Right ventricle myocardium superior (tissue), 1 donor: ENCODE data around the gene NECAB3. TPM values are rescaled to one million over a fixed set of nuclear protein-coding genes. Genes with fewer than 3 reads are reported as not detected.

ENCODE experiments used
- ATAC-seq: fragments of 200-7000 bp; cut with Tn5 transposase; one replicate; pipeline ENCODE4 v1.9.1; 2020; ENCODE audit warnings: mild to moderate bottlenecking; ENCODE audit not compliant: poor library complexity
- DNase-seq: peaks from one replicate; pipeline ENCODE4 v3.0.0-alpha.2; 2020
- intact Hi-C: fragments of 100-400 bp; cut with DNase I; formaldehyde crosslinking; loops from one replicate; pipeline ENCODE4 v1.11.2; 2022
- long read RNA-seq: library from polyadenylated mRNA; unstranded; transcript quantifications from one replicate; pipeline ENCODE4 v2.0.0, GENCODE V29; 2021
- total RNA-seq: library from RNA; stranded (reverse); fragmentation: NEBNext Ultra II Directional; extraction: Animal tissue kit (Norgen Biotek cat#: 25700); gene quantifications from one replicate; pipeline ENCODE4 v1.2.1, GENCODE V29; 2021
- donor health status: DM: no; HTN: yes; CAD: no; lungs with severe emphysema.

The NECAB3 gene, protein sequence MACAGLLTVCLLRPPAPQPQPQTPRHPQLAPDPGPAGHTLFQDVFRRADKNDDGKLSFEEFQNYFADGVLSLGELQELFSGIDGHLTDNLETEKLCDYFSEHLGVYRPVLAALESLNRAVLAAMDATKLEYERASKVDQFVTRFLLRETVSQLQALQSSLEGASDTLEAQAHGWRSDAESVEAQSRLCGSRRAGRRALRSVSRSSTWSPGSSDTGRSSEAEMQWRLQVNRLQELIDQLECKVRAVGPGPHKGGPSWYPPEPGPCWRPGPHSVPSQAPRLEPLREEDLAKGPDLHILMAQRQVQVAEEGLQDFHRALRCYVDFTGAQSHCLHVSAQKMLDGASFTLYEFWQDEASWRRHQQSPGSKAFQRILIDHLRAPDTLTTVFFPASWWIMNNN
- total RNA-seq = 69.4 TPM
- long read RNA-seq, transcript NECAB3-202 (13 exons, 1,942 nt) = major isoform, 64 of 140 reads
- long read RNA-seq, transcript NECAB3-201 (12 exons, 1,989 nt) = minor isoform, 26 of 140 reads
- long read RNA-seq, partial matches to known transcripts = 12 of 140 reads
- long read RNA-seq, other reads (novel, unspliced or antisense) = 38 of 140 reads

DNA sequence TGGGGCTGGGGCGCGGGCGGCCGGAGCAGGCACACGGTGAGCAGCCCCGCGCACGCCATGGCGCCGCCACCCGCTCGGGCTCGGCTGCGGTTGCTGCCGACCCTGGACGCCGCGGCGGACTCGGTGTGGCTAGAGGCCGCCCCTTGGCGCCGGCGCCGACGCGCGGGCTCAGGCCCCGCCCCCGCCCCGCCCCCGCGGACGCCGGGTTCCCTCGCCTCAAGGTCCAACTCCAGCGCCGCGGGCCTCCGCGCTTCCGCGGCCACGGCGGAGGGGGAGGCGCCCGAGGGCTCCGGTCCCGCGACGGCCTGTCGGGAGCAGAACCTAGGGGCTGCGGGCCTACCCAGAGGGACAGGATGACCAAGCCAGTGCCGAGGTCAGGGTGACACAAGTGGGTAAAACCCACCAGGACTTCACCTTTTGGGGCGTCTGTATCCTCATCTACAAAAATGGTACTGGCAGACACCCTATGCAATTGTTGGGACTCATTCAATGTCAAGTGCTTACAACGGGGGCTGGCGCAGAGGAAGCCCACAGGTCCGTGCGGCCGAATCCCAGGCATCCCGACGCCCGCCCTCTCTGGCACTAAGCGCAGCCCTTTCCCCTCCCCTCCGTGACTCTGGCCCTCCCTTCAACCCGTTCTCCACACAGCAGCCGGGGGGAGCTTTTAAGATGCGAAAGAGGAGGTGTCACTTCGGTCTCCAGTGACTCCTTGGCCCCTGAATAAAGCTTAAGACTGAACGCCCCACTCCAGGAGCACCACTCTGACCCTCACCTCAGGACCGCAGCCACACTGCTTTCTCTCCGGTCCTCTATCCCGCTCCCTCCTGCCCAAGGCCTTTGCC, at the start of gene NECAB3:
Gene NECAB3, minus strand, starts transcription at position 135 of the 842 bp plus-strand sequence. Its CDS starts 76 bp downstream, at position 59.
- DNase-seq (peak; percentile 92), ATAC-seq (peak; percentile 88)
- intact Hi-C loops = no loop called here

DNA sequence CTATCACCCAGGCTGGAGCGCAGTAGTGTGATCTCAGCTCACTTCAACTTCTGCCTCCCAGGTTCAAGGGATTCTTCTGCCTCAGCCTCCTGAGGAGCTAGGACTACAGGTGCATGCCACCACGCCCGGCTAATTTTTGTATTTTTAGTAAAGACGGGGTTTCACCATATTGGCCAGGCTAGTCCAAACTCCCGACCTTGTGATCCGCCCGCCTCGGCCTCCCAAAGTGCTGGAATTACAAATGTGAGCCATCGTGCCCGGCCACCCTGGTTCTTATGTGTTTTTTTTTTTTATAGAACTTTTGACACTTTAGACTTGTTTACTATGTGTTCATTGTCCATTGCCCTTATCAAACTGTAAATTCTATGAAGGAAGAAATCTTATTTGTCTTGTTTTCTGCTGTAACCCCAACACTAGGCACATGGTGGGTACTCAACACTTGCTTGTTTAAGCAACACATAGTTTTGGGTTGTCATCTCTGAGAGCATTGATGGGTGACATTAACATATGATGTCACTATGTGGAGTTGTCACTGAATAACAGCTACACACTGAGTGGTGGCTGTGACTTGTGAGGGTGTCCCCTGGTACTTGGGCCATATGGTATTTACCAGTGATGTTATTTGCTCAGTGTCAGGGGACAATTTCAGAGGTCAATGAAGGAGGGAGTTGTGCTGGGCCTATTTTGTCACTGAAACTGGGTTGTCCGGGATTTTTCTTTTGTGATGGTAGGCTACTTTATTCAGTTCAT, 47.3 kb upstream of the NECAB3 start:
- DNase-seq (peak; percentile 29), ATAC-seq (no peak)
- intact Hi-C loops = no loop called here

DNA sequence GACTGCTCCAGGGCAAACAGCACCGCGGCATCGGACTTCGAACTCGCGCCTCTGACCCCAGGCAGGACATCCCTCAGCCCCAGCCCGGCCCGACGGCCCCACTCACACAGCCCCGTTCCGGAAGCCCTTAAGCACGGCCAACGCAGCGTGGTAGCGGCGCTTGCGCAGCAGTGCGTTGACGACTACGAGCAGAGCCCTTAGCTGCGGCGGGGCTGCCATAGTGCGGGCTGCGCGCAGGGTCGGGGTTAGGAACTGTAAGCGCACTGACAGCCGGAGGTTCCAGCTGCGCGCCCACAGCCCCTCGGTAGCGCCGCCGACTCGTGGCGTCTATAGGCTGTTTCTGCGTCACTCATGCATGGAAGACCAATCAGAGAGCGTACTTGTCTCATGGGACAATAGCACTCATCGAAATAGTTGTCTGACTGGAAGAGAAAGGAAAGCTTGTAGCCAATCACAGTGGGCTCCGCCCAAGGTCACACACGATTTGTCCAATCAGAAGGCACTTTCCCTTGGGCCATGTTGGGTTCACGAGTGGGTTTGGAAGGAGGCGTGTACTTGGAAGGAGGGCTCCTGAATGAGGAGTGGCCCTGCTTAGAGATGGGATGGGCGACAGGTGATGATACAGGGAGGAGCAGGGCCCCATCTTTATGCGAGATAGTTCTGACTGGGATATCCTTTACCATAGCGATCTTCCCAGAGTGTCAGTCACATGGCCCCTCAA, 45.9 kb upstream of the NECAB3 start, which contains the start of gene PXMP4:
Gene PXMP4, minus strand, starts transcription at position 322 of the 721 bp plus-strand sequence. Its CDS starts 103 bp downstream, at position 219.
- intact Hi-C loops = no loop called here
- DNase-seq (peak; percentile 92), ATAC-seq (peak; percentile 99)

- no peak for DNase-seq
- ATAC-seq = no peak
- intact Hi-C loops = no loop called here
These were observed 45.2 kb upstream of the NECAB3 start for GRCh38 chr20:33719277-33719988.

- ATAC-seq (no peak), DNase-seq (no peak)
- intact Hi-C loops = no loop called here
These were observed 42.3 kb upstream of the NECAB3 start for GRCh38 chr20:33716498-33716897.

DNA sequence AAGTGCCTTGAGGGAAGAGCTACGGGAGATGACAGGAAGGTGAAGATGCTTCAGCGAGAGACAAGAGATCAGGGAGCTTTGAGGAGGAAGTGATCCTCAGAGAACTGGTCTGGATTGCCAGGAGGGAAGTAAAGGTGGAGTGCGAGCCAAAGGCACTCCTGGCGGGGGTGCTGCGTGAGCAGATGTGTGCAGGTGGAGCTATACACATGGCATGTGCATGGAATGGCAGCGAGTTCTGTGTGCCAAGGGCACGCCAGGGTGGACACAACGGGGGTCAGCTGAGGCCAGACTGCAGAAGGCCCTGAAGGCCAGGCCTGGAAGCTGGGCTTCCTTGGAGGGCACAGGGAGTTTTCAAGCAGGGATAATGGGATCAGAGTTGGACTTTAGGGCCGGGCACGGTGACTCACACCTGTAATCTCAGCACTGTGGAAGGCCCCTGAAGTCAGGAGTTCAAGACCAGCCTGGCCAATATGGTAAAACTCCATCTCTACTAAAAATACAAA, 39.7 kb upstream of the NECAB3 start:
- intact Hi-C loops = no loop called here
- no peak for ATAC-seq
- no peak for DNase-seq

GRCh38 chr20:33711446-33711738, 37.2 kb upstream of the NECAB3 start:
- intact Hi-C loops = no loop called here
- no peak for ATAC-seq
- peak; percentile 0 for DNase-seq

DNA sequence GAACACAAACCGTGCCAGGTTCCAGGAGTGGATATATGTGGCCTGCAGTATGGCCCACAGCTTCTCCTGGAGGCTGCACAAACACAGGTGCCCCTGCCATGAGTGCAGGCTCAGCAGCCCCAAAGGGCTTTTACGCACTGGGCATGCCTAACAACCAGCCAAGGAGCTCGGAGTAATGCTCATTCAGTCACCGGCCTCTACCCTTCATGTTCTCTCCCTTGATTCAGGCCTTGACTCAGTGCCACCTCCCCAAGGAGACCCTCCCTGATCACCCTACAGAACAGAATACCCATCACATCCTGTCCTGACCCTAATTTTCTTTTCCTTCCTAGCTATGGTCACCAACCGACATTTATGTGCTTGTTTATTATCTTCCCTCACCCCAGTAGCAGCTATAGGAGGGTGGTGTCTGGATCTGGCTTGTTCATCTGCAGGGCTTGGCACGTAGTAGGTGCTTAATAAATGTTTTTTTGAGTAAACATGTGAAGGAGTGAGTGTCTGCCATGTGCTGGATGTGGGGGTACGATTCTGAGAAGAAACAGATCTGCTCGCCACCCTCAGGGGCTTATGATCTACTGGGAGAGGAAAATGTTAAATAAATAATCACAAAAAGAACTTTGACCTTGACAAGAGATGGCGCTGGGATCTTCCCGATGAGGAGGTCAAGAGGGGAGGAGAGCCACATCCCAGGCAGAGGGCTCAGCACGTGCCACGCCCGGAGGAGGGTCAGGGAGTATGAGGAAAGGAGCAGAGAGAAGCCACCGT, 36.6 kb upstream of the NECAB3 start:
- no peak for ATAC-seq
- intact Hi-C loops = no loop called here
- no peak for DNase-seq

GRCh38 chr20:33709905-33710541, 35.8 kb upstream of the NECAB3 start:
- DNase-seq (no peak), ATAC-seq (no peak)
- intact Hi-C loops = no loop called here

- no peak for DNase-seq
- intact Hi-C loops = no loop called here
- no peak for ATAC-seq
These were observed 35.2 kb upstream of the NECAB3 start for GRCh38 chr20:33709398-33709797.

- intact Hi-C loops = no loop called here
- no peak for DNase-seq
- no peak for ATAC-seq
These were observed 33.4 kb upstream of the NECAB3 start for GRCh38 chr20:33707668-33708067.

DNA sequence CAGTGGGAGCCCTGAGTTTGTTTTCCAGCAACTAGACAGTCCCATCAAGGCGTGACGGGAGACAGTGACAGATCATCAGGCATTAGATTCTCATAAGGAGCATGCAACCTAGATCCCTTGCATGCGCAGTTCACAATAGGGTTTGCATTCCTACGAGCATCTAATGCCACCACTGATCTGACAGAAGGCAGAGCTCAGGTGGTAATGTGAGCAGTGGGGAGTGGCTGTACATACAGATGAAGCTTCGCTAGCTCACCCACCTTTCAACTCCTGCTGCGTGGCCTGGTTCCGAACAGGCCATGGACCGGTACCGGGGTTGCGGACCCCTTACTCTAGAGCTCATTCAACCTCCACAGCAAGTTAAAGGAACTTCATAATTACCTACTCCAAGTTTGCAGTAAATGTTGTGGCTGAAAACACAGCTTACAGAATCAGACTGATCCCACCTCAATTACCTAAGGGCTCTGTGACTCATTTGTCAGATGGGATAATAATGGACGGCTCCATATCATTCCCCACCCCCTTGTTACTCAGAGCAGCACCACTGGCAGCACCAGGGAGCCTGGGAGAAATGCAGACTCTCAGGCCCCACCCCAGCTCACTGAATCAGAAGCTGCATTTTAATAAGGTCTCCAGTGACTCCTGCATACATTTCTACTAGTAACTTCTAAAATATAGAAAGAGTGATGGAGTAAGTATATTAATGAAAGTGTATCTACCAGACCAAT, 30.1 kb upstream of the NECAB3 start:
- intact Hi-C loops = no loop called here
- ATAC-seq (no peak), DNase-seq (no peak)

DNA sequence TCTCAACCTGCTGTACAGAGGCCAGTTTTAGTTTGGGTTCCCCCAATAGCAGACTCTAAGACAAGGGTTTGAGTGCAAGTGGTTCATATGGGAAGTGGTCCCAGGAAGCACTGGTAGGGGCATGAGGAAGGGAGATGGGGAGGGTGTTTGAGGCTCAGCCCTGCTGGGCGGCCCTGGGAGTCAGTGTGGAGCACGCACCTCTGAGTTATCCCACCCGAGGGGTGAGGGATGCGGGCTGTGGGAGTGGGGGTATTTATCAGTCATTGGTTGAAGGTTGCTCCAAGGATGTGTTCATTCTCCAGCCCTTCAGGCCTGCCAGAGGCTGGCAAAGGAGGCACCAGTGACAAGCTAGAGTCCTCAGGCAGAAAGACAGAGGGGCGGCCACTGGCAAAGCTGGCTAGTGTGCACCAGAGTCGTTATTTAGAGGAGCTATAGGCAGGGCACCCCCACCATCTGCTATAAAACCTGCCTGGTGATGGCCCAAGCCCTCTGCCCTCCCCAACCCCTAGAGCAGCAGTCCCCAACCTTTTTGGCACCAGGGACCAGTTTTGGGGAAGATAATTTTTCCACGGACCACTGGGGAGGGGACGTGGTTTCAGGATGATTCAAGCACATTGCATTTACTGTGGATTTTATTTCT, 29.4 kb upstream of the NECAB3 start:
- intact Hi-C loops = no loop called here
- no peak for DNase-seq
- peak; percentile 15 for ATAC-seq

DNA sequence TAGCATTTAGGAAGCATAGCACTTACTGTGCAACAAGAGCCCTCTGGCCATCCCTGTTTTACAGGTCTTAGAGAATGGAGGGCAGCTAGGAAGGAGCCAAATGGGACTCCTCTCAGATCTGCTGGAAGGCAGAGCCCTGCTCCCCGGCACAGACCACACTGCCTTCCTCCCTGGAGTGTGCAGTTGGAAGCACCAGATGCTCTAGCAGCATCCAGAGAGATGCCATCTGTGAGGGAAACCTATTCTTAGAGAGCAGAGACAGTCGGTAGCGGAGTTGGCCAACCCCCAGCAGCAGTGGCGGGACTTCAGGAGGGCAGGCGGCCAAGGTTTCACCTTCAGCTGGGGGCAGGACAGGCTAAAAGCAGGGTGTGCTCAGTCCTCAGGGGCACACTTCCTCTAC, 28.6 kb upstream of the NECAB3 start:
- intact Hi-C loops = no loop called here
- ATAC-seq (peak; percentile 91), DNase-seq (peak; percentile 78)
